ENCODE results near the gene TXNDC16.

DNA sequence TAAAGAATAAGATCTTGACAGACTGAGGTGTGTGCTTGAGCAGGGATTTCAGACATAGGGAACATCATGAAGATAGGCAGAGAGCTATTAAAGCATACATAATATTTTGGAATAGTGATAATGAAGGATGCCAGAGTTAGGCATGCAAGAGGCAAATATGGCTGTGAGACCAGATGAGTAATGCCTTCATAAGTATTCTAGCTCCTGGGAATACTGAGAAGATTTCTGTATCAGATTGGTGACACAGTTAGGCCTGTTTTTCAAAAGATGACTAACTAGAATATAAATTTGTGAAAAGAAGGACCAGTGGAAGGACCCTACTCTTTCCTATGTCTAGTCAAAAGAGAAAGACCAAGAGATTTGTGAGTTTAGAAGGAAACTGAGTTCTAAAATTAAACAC lies 108.8 kb downstream of the TXNDC16 start:
- TF ChIP-seq PRDM2 (tag by site-specific recombination; IDR thresholded peaks at IDR 0.05; ENCODE audit: borderline replicate concordance) (no peak), ZNF549 (tag by site-specific recombination; IDR thresholded peaks at IDR 0.05) (no peak), CTCF (tag by site-specific recombination; IDR thresholded peaks at IDR 0.05) (no peak), ZBTB1 (tag by site-specific recombination; IDR thresholded peaks at IDR 0.05) (no peak), ZNF132 (tag by site-specific recombination; IDR thresholded peaks at IDR 0.05; ENCODE audit: borderline replicate concordance) (no peak), TCF7L2 (IDR thresholded peaks at IDR 0.05; ENCODE audit: borderline replicate concordance, low read depth, low read length) (no peak), ZNF837 (tag by site-specific recombination; IDR thresholded peaks at IDR 0.05) (no peak)

All from HEK293 (cell line).